Right ventricle myocardium superior (tissue), 1 donor: Measurements from ENCODE around the gene SKOR2. TPM values are rescaled to one million over a fixed set of nuclear protein-coding genes. Genes with fewer than 3 reads are reported as not detected.

Source experiments
- ATAC-seq: fragments of 200-7000 bp; cut with Tn5 transposase; one replicate; pipeline ENCODE4 v1.9.1; 2020; ENCODE audit warnings: mild to moderate bottlenecking; ENCODE audit not compliant: poor library complexity
- DNase-seq: peaks from one replicate; pipeline ENCODE4 v3.0.0-alpha.2; 2020
- intact Hi-C: fragments of 100-400 bp; cut with DNase I; formaldehyde crosslinking; loops from one replicate; pipeline ENCODE4 v1.11.2; 2022
- long read RNA-seq: library from polyadenylated mRNA; unstranded; transcript quantifications from one replicate; pipeline ENCODE4 v2.0.0, GENCODE V29; 2021
- total RNA-seq: library from RNA; stranded (reverse); fragmentation: NEBNext Ultra II Directional; extraction: Animal tissue kit (Norgen Biotek cat#: 25700); gene quantifications from one replicate; pipeline ENCODE4 v1.2.1, GENCODE V29; 2021
- donor health status: DM: no; HTN: yes; CAD: no; lungs with severe emphysema.

The SKOR2 gene
- total RNA-seq, result not detected
- long read RNA-seq, result 0 reads

GRCh38 chr18:47251289-47252120 lies at the start of gene SKOR2:
Gene SKOR2, minus strand, starts transcription at chr18:47251660. Its CDS starts 2,477 bp downstream, at chr18:47249183.
- intact Hi-C loops, result no loop called here
- ATAC-seq, result no peak
- DNase-seq, result no peak

GRCh38 chr18:47296462-47296861 lies 45.0 kb upstream of the SKOR2 start:
- ATAC-seq, result no peak
- intact Hi-C loops, result no loop called here
- no peak for DNase-seq

GRCh38 chr18:47294801-47295200 lies 43.3 kb upstream of the SKOR2 start:
- ATAC-seq (no peak), DNase-seq (no peak)
- intact Hi-C loops, result no loop called here

GRCh38 chr18:47288741-47289140 lies 37.3 kb upstream of the SKOR2 start:
- intact Hi-C loops, result no loop called here
- DNase-seq (no peak), ATAC-seq (no peak)

GRCh38 chr18:47287911-47288585 lies 36.6 kb upstream of the SKOR2 start:
- ATAC-seq, result no peak
- intact Hi-C loops, result no loop called here
- no peak for DNase-seq

GRCh38 chr18:47286776-47287410 lies 35.4 kb upstream of the SKOR2 start:
- DNase-seq (no peak), ATAC-seq (no peak)
- intact Hi-C loops, result no loop called here

GRCh38 chr18:47285456-47285855 lies 34.0 kb upstream of the SKOR2 start:
- intact Hi-C loops, result no loop called here
- DNase-seq (no peak), ATAC-seq (no peak)

GRCh38 chr18:47284721-47285395 lies 33.4 kb upstream of the SKOR2 start:
- intact Hi-C loops, result no loop called here
- no peak for ATAC-seq
- no peak for DNase-seq

- ATAC-seq (no peak), DNase-seq (no peak)
- intact Hi-C loops, result no loop called here
Observed at GRCh38 chr18:47283476-47283875, 32.0 kb upstream of the SKOR2 start.

- ATAC-seq (no peak), DNase-seq (no peak)
- intact Hi-C loops, result no loop called here
Observed at GRCh38 chr18:47280121-47280520, 28.7 kb upstream of the SKOR2 start.

- intact Hi-C loops, result no loop called here
- no peak for ATAC-seq
Observed at GRCh38 chr18:47274961-47275360, 23.5 kb upstream of the SKOR2 start.

GRCh38 chr18:47265197-47265596 lies 13.7 kb upstream of the SKOR2 start:
- ATAC-seq (no peak), DNase-seq (no peak)
- intact Hi-C loops, result no loop called here

More at GRCh38 chr18:47274961-47275360, 23.5 kb upstream of the SKOR2 start:
- DNase-seq, result no peak

- ATAC-seq, result no peak
- no peak for DNase-seq
- intact Hi-C loops, result no loop called here
Observed at GRCh38 chr18:47264308-47264700, 12.8 kb upstream of the SKOR2 start.

- DNase-seq, result no peak
- ATAC-seq, result no peak
- intact Hi-C loops, result no loop called here
Observed at GRCh38 chr18:47263430-47264307, 12.2 kb upstream of the SKOR2 start.

GRCh38 chr18:47263150-47263429 lies 11.6 kb upstream of the SKOR2 start:
- no peak for ATAC-seq
- DNase-seq, result no peak
- intact Hi-C loops, result no loop called here

- intact Hi-C loops, result no loop called here
- ATAC-seq (no peak), DNase-seq (no peak)
Observed at GRCh38 chr18:47262301-47263149, 11.1 kb upstream of the SKOR2 start.

GRCh38 chr18:47261902-47262300 lies 10.4 kb upstream of the SKOR2 start:
- intact Hi-C loops, result no loop called here
- ATAC-seq (no peak), DNase-seq (no peak)
